Ovary (tissue), 9 donors: ENCODE results near the gene FARP1. TPM values are rescaled to one million over a fixed set of nuclear protein-coding genes. Genes with fewer than 3 reads are reported as not detected.

Source experiments
- DNase-seq, 5 donors: peaks; one replicate each; pipeline ENCODE4 v3.0.0-alpha.2; 2019 to 2020
- H3K27ac ChIP-seq, 2 donors: fragments of 200-600 bp; one replicate each; pipeline versions ENCODE4 v1.5.1 to v1.8.0; 2019 to 2022
- H3K27me3 ChIP-seq: fragments of 200-600 bp; one replicate; pipeline ENCODE4 v1.8.0; 2022
- H3K36me3 ChIP-seq: fragments of 200-600 bp; sonication (generic); one replicate; pipeline ENCODE4 v1.5.1; 2019
- H3K4me1 ChIP-seq: one replicate; pipeline ENCODE4 v1.8.1; 2013; ENCODE audit warnings: mild to moderate bottlenecking, moderate library complexity; ENCODE audit not compliant: insufficient read depth
- H3K4me3 ChIP-seq: fragments of 200-600 bp; sonication (generic); one replicate; pipeline ENCODE4 v1.5.1; 2017
- H3K9me3 ChIP-seq, 2 donors: fragments of 200-600 bp in 1 of 2; sonication (generic) in 1 of 2; one replicate each; pipeline versions ENCODE4 v1.5.1 to v1.8.1; 2013 to 2019; ENCODE audit warnings: mild to moderate bottlenecking in 1 of 2, moderate library complexity in 1 of 2
- EP300 ChIP-seq: sonication (generic); formaldehyde crosslinking; IDR thresholded peaks from one replicate; pipeline ENCODE4 v1.6.1; 2017; ENCODE audit warnings: antibody characterized with exemption
- POLR2A ChIP-seq: fragments of 450-650 bp; IDR thresholded peaks from one replicate; pipeline ENCODE4 v1.6.1; 2017; ENCODE audit warnings: antibody characterized with exemption, mild to moderate bottlenecking, moderate library complexity
- WGBS, 3 donors: extraction: QIAGEN DNeasy Blood & Tissue Kit in 1 of 3; methylation state at CpG; one replicate each; pipeline versions ENCODE4 v1.1.5 to v1.1.7; 2013 to 2017; 5-methylcytosine and 5-hydroxymethylcytosine counted together
- intact Hi-C, 4 donors: fragments of 100-400 bp; cut with DNase I; formaldehyde crosslinking; loops; one replicate each; pipeline versions ENCODE4 v1.11.0 to v1.15.1; 2022 to 2023
- polyA plus RNA-seq, 2 donors: library from polyadenylated mRNA; stranded (reverse); fragments of 200-250 nt in 1 of 2; fragments of 350-450 nt in 1 of 2; fragmentation: Illumina TruSeq in 1 of 2; extraction: RNeasy Lipid Tissue Mini Kit (QIAGEN cat#74804) in 1 of 2; gene quantifications; one replicate each; pipeline ENCODE4 v1.2.3, GENCODE V29; 2013 to 2014
- total RNA-seq, 7 donors: library from RNA; depleted of rRNA in 2 of 7; stranded (reverse); fragments of >200 nt in 2 of 7; fragmentation: NEBNext Ultra II Directional in 3 of 7; extraction: Animal tissue kit (Norgen Biotek cat#: 25700) in 3 of 7; gene quantifications; one replicate each; pipeline versions ENCODE4 v1.1.0 to v1.2.4, GENCODE V29; 2016 to 2023
- TF ChIP-seq, protein P1 (sequence below), 3 donors: fragments of 450-650 bp in 2 of 3; fragments of 200-600 bp in 1 of 3; IDR thresholded peaks; one replicate each; pipeline versions ENCODE4 v1.5.1 to v1.8.0; 2016 to 2022; ENCODE audit warnings: antibody characterized with exemption in 3 of 3, mild to moderate bottlenecking in 1 of 3
- donor health status: DM: no; HTN: no; CAD: no; lungs with moderate emphysema.
- donor health status: DM: no; HTN: no; CAD: no.
- donor health status: Bipolar disorder and iron deficiency.
- donor health status: DM: yes; HTN: yes; CAD: no.
- donor health status: DM: no; HTN: no; CAD: no.
- donor health status: DM: yes; HTN: yes; CAD: no.

The FARP1 gene
- total and polyA plus RNA-seq, 9 donors = 10.2 to 90.1 (median 35.6) TPM

DNA sequence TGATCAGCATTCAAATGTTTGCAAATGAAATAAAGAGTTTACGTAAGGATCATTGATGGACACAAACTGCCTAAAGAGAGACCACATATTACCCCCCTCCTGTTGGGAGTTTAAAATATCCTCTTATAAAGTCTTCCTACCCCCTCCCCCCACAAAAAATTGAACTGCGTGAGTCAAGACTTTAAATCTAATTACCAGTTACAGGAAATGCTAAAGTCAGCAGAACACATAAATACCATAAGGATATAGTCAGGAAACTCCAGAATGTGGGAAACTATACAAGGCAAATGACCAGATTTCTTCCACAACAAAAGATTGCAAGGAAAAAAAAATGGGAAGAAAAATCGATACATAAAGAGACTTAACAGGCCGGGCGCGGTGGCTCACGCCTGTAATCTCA lies 44.4 kb upstream of the FARP1 start:
- Histone ChIP-seq H3K4me1 (no peaks in the 10 kb centered on the region), H3K27ac (no peak overlapping the region), H3K4me3 (no peak overlapping the region), H3K9me3 (peaks cover 0 to 3% of the 10 kb centered on the region in 2 donors), H3K27me3 (no peaks in the 10 kb centered on the region), H3K36me3 (no peaks in the 10 kb centered on the region)
- TF ChIP-seq POLR2A (no peak), EP300 (no peak)
- intact Hi-C loops = no loop called here
- WGBS, 3 donors = 71 to 77% (median 76%) methylated on average over 7 of the region's 7 CpGs
- DNase-seq = no peak

GRCh38 chr13:98099627-98100026 lies 43.3 kb upstream of the FARP1 start:
- Histone ChIP-seq H3K27me3 (no peaks in the 10 kb centered on the region), H3K4me1 (no peaks in the 10 kb centered on the region), H3K9me3 (no peaks in the 10 kb centered on the region), H3K27ac (no peak overlapping the region), H3K4me3 (no peak overlapping the region), H3K36me3 (no peaks in the 10 kb centered on the region)
- 96 to 97% (median 97%) methylated on average over 4 of the region's 4 CpGs for WGBS, 3 donors
- intact Hi-C loops = no loop called here
- no peak for DNase-seq
- TF ChIP-seq EP300 (no peak), POLR2A (no peak)
- TF ChIP-seq, protein P1, sequence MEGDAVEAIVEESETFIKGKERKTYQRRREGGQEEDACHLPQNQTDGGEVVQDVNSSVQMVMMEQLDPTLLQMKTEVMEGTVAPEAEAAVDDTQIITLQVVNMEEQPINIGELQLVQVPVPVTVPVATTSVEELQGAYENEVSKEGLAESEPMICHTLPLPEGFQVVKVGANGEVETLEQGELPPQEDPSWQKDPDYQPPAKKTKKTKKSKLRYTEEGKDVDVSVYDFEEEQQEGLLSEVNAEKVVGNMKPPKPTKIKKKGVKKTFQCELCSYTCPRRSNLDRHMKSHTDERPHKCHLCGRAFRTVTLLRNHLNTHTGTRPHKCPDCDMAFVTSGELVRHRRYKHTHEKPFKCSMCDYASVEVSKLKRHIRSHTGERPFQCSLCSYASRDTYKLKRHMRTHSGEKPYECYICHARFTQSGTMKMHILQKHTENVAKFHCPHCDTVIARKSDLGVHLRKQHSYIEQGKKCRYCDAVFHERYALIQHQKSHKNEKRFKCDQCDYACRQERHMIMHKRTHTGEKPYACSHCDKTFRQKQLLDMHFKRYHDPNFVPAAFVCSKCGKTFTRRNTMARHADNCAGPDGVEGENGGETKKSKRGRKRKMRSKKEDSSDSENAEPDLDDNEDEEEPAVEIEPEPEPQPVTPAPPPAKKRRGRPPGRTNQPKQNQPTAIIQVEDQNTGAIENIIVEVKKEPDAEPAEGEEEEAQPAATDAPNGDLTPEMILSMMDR (IDR thresholded peaks at IDR 0.05) = no peak

DNA sequence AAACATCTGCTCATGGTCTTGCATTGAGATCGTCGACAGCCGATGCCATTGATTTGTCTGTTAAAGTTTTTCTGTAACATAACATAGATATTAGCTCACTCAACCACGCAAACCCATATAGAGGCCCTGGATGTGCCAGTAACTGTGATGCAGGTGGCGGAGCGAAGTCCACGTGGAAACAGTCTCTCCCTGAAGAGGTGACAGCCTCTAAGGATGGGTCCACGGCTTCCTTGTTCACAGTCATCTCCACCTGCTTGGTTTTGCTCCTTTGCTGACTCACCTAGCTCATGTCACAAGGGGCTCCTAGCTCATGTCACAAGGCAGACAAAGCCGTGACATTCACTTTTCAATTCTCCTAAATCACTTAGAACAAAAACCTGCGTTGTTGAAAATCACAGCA lies 42.4 kb upstream of the FARP1 start:
- Histone ChIP-seq H3K4me1 (no peaks in the 10 kb centered on the region), H3K36me3 (no peaks in the 10 kb centered on the region), H3K4me3 (no peak overlapping the region), H3K27me3 (no peaks in the 10 kb centered on the region), H3K27ac (no peak overlapping the region), H3K9me3 (no peaks in the 10 kb centered on the region)
- WGBS, 3 donors = 92 to 97% (median 92%) methylated on average over 10 of the region's 10 CpGs
- DNase-seq = no peak
- TF ChIP-seq, protein P1 (IDR thresholded peaks at IDR 0.05) = no peak
- TF ChIP-seq EP300 (no peak), POLR2A (no peak)
- intact Hi-C loops = no loop called here

DNA sequence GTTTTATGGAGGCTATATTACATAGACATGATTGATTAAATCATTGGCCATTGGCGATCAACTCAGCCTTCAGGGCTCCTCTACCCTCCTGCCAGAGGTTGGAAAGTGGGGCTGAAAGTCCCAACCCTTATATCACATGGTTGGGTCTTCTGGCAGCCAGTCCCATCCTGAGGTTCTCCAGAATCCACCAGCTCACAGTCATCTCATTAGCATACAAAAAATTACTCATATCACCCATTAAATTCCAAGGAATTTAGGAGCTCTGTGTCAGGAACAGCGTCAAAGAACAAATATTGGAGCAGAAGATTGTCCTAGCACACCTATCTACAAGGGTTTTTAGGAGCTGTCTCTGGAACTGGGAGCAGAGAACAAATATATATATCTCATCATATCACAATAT lies 39.4 kb upstream of the FARP1 start:
- Histone ChIP-seq H3K4me1 (no peaks in the 10 kb centered on the region), H3K4me3 (no peak overlapping the region), H3K9me3 (no peaks in the 10 kb centered on the region), H3K27me3 (no peaks in the 10 kb centered on the region), H3K36me3 (no peaks in the 10 kb centered on the region), H3K27ac (no peak overlapping the region)
- TF ChIP-seq, protein P1 (IDR thresholded peaks at IDR 0.05) = no peak
- TF ChIP-seq POLR2A = no peak
- TF ChIP-seq EP300 = no peak
- 81 to 96% (median 95%) methylated on average over 2 of the region's 2 CpGs for WGBS, 3 donors
- intact Hi-C loops = no loop called here
- DNase-seq = no peak

DNA sequence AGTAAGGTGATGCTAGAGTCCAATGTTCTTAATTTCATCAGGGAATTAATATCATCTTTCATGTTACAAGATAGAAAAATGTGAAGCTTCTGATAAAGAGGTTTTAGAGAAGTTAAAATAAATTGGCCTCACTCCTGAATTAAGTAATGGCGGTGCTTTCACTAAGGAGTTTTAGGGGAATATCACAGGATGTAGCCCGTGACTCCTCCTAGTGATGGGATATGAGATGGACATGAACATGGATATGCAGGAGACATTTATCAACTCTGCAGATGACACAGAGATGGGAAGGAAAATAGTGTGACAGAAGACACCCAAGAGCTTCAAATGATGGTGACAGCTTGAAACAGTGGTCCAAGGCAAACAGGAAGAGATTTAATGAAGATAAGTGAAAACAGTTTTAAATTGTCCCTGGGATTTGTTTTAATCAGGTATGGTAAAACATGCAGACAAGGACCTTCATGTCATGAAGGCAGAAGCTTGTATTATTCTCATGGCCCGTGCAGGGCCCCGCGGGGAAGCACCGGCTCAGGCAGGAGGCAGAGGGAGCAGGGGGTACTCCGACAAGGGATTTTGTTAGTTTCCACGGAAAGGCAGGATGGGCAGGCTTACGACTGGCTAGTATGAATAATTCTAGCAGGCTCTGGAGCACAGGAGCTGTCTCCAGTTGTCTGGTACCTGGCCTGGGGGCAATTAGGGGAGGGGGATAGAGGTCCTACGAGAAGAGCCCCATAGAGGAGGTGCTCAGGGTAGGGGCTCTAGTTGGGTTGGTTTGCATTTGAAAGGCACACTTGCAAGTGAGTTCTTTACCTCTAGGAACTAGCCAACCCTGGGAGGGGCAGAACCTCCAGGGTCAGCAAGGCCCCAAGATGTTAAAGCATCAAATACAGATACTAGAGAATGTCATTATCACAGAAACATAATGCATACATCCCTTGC lies 38.7 kb upstream of the FARP1 start:
- Histone ChIP-seq H3K4me1 (no peaks in the 10 kb centered on the region), H3K27ac (no peak overlapping the region), H3K9me3 (no peaks in the 10 kb centered on the region), H3K4me3 (no peak overlapping the region), H3K36me3 (no peaks in the 10 kb centered on the region), H3K27me3 (no peaks in the 10 kb centered on the region)
- 81 to 92% (median 92%) methylated on average over 10 of the region's 10 CpGs for WGBS, 3 donors
- no peak for DNase-seq
- intact Hi-C loops = no loop called here
- TF ChIP-seq POLR2A (no peak), EP300 (no peak)
- TF ChIP-seq, protein P1 (IDR thresholded peaks at IDR 0.05) = no peak
